Mesodermal cell (in vitro differentiated cells): ENCODE data around the gene GCDH.

Experiments
- H3K27ac ChIP-seq: 2 replicates; pipeline ENCODE4 v1.7.0; 2013; ENCODE audit warnings: mild to moderate bottlenecking, low read depth, low read length, moderate library complexity; ENCODE audit not compliant: severe bottlenecking
- H3K36me3 ChIP-seq: 2 replicates; pipeline ENCODE4 v1.7.1; 2013; ENCODE audit warnings: mild to moderate bottlenecking, low read length, moderate library complexity; ENCODE audit not compliant: control insufficient read depth, insufficient read depth
- H3K4me1 ChIP-seq: one replicate; pipeline ENCODE4 v1.7.1; 2013; ENCODE audit warnings: mild to moderate bottlenecking, low read length; ENCODE audit not compliant: insufficient read depth, control insufficient read depth, poor library complexity, severe bottlenecking
- H3K4me3 ChIP-seq: 2 replicates; pipeline ENCODE4 v1.7.0; 2013; ENCODE audit warnings: low read length, control low read depth, mild to moderate bottlenecking; ENCODE audit not compliant: insufficient read depth, poor library complexity, severe bottlenecking; ENCODE audit errors: extremely low read depth
- H3K9me3 ChIP-seq: 2 replicates; pipeline ENCODE4 v1.7.1; 2013; ENCODE audit warnings: mild to moderate bottlenecking, low read length, moderate library complexity; ENCODE audit not compliant: control insufficient read depth
- WGBS, 2 experiments: methylation state at CpG; one replicate each; pipeline ENCODE4 v1.1.5; 2013; ENCODE audit warnings: missing lambda C conversion rate in 2 of 2; ENCODE audit not compliant: insufficient coverage in 2 of 2; 5-methylcytosine and 5-hydroxymethylcytosine counted together

GCDH gene

GRCh38 chr19:12864721-12865715, 25.9 kb upstream of the GCDH start:
- no peak overlapping the region for H3K27ac ChIP-seq
- H3K4me3 ChIP-seq, result no peak overlapping the region
- 91 to 92% methylated on average over 31 to 34 of the region's 34 CpGs for WGBS, 2 experiments
- no peaks in the 10 kb centered on the region for H3K4me1 ChIP-seq
- no peaks in the 10 kb centered on the region for H3K9me3 ChIP-seq
- H3K36me3 ChIP-seq, result no peaks in the 10 kb centered on the region

- no peak overlapping the region for H3K27ac ChIP-seq
- no peaks in the 10 kb centered on the region for H3K9me3 ChIP-seq
- no peak overlapping the region for H3K4me3 ChIP-seq
- 85 to 87% methylated on average over 18 to 19 of the region's 19 CpGs for WGBS, 2 experiments
- H3K36me3 ChIP-seq, result no peaks in the 10 kb centered on the region
- H3K4me1 ChIP-seq, result no peaks in the 10 kb centered on the region
These were observed 25.1 kb upstream of the GCDH start for GRCh38 chr19:12865746-12866415.

GRCh38 chr19:12866416-12867119, 24.4 kb upstream of the GCDH start:
- no peaks in the 10 kb centered on the region for H3K9me3 ChIP-seq
- 95 to 97% methylated on average over 23 of the region's 29 CpGs for WGBS, 2 experiments
- H3K4me3 ChIP-seq, result no peak overlapping the region
- no peaks in the 10 kb centered on the region for H3K4me1 ChIP-seq
- no peak overlapping the region for H3K27ac ChIP-seq
- no peaks in the 10 kb centered on the region for H3K36me3 ChIP-seq

GRCh38 chr19:12867120-12868099, 23.6 kb upstream of the GCDH start:
- peak overlapping the region; percentile 39 for H3K4me3 ChIP-seq
- H3K9me3 ChIP-seq, result no peaks in the 10 kb centered on the region
- H3K27ac ChIP-seq, result peak overlapping the region; percentile 45
- WGBS, 2 experiments, result 14 to 18% methylated on average over 30 to 31 of the region's 51 CpGs
- no peaks in the 10 kb centered on the region for H3K4me1 ChIP-seq
- H3K36me3 ChIP-seq, result no peaks in the 10 kb centered on the region

- Histone ChIP-seq H3K9me3 (no peaks in the 10 kb centered on the region), H3K4me3 (no peak overlapping the region), H3K36me3 (no peaks in the 10 kb centered on the region), H3K4me1 (no peaks in the 10 kb centered on the region), H3K27ac (no peak overlapping the region)
- WGBS, 2 experiments, result 96 to 98% methylated on average over 7 to 10 of the region's 10 CpGs
These were observed 22.3 kb upstream of the GCDH start for GRCh38 chr19:12868540-12869112.

- H3K4me3 ChIP-seq, result no peak overlapping the region
- H3K9me3 ChIP-seq, result no peaks in the 10 kb centered on the region
- 100% methylated on average over 2 of the region's 3 CpGs; no CpG with 5 or more reads in 1 of the 2 experiments for WGBS, 2 experiments
- no peaks in the 10 kb centered on the region for H3K4me1 ChIP-seq
- no peak overlapping the region for H3K27ac ChIP-seq
- no peaks in the 10 kb centered on the region for H3K36me3 ChIP-seq
These were observed 19.3 kb upstream of the GCDH start for GRCh38 chr19:12871681-12872080.

GRCh38 chr19:12872255-12872654, 18.7 kb upstream of the GCDH start:
- Histone ChIP-seq H3K4me1 (no peaks in the 10 kb centered on the region), H3K27ac (no peak overlapping the region), H3K4me3 (no peak overlapping the region), H3K9me3 (no peaks in the 10 kb centered on the region), H3K36me3 (no peaks in the 10 kb centered on the region)
- WGBS, 2 experiments, result 77 to 100% methylated on average over 2 of the region's 5 CpGs

- Histone ChIP-seq H3K36me3 (peaks cover 1% of the 10 kb centered on the region), H3K9me3 (no peaks in the 10 kb centered on the region), H3K27ac (no peak overlapping the region), H3K4me1 (no peaks in the 10 kb centered on the region), H3K4me3 (no peak overlapping the region)
- WGBS, 2 experiments, result 96 to 97% methylated on average over 62 to 70 of the region's 70 CpGs
These were observed 17.7 kb upstream of the GCDH start for GRCh38 chr19:12872941-12873890.
